Retinal pigment epithelial cell (primary cell): ENCODE results near the gene TIE1.

Experiments
- DNase-seq: peaks from one replicate; pipeline ENCODE4 v3.0.0-alpha.2; 2010; ENCODE audit warnings: low read depth
- H3K4me3 ChIP-seq: 2 replicates; pipeline ENCODE4 v1.5.1; 2011; ENCODE audit warnings: mild to moderate bottlenecking, low read length, control low read depth, moderate library complexity
- CTCF ChIP-seq: conservative IDR thresholded peaks from 2 replicates; pipeline ENCODE4 v1.5.1; 2011; ENCODE audit warnings: low read depth, low read length, control low read depth, inconsistent platforms

Gene TIE1

GRCh38 chr1:43338001-43338400, 37.2 kb downstream of the TIE1 start:
- no peak for TF ChIP-seq CTCF
- no peak for DNase-seq
- no peak overlapping the region for H3K4me3 ChIP-seq

GRCh38 chr1:43339584-43340232, 38.9 kb downstream of the TIE1 start:
- H3K4me3 ChIP-seq = no peak overlapping the region
- TF ChIP-seq CTCF = no peak
- DNase-seq = no peak

GRCh38 chr1:43340559-43340958, 39.8 kb downstream of the TIE1 start:
- H3K4me3 ChIP-seq = no peak overlapping the region
- no peak for DNase-seq
- TF ChIP-seq CTCF = no peak

- no peak for DNase-seq
- no peak for TF ChIP-seq CTCF
- H3K4me3 ChIP-seq = no peak overlapping the region
These were observed 43.6 kb downstream of the TIE1 start for GRCh38 chr1:43344267-43344850.

- TF ChIP-seq CTCF = no peak
- DNase-seq = no peak
- no peak overlapping the region for H3K4me3 ChIP-seq
These were observed 44.3 kb downstream of the TIE1 start for GRCh38 chr1:43345120-43345519.

GRCh38 chr1:43346636-43347035, 45.9 kb downstream of the TIE1 start:
- DNase-seq = no peak
- H3K4me3 ChIP-seq = no peak overlapping the region
- no peak for TF ChIP-seq CTCF

GRCh38 chr1:43348343-43348808, 47.6 kb downstream of the TIE1 start:
- TF ChIP-seq CTCF = no peak
- H3K4me3 ChIP-seq = peak overlapping the region; percentile 56
- DNase-seq = no peak
